Suprapubic skin (tissue), 4 donors: ENCODE measurements around the gene BHMT2.

ENCODE experiments used
- CTCF ChIP-seq, 2 donors: fragments of 200-600 bp in 1 of 2; fragments of 450-650 bp in 1 of 2; sonication (generic) in 1 of 2; IDR thresholded peaks; one replicate each; pipeline ENCODE4 v1.5.1; 2016 to 2019; ENCODE audit warnings: antibody characterized with exemption in 2 of 2, mild to moderate bottlenecking in 1 of 2, moderate library complexity in 1 of 2
- POLR2A ChIP-seq, 2 donors: fragments of 450-650 bp; IDR thresholded peaks; one replicate each; pipeline ENCODE4 v1.6.1; 2017; ENCODE audit warnings: antibody characterized with exemption in 2 of 2, mild to moderate bottlenecking in 2 of 2, moderate library complexity in 2 of 2
- POLR2AphosphoS5 ChIP-seq, 3 donors: sonication (generic); formaldehyde crosslinking; IDR thresholded peaks; one replicate each; pipeline ENCODE4 v1.6.1; 2017; ENCODE audit warnings: antibody characterized with exemption in 3 of 3

DNA sequence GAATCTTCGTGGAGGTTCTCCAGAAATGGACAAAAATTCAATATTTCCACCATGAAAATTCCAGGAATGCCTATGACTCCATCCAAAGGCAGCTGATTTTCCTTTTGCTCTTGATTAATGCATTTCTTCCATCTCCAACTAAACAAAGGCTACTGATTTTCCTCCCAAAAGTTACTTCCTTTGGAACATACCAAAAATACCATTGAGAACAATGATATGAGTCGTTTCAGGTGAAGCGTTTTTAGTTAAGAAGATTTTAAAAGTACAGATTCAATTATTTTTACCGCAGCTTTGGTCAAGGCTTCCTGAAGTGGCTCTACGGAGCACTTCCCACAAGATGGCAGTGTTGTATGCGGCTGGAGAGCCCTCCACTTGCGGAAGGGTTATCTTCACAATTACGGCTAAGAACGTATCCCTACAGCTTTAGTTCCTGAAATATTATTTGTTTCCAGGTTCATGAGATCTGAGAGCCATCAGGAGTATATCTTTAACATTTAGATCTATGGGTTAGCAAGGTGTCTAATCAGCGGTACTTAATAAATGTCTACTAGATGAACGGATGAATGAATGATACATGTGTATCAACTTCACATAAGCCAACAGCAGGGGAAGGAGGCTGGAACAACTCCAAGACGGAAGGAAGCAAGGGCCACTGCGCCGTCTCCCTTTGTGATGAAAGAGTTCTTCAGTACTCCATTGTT lies 48.6 kb upstream of the BHMT2 start:
- TF ChIP-seq CTCF (IDR thresholded peaks at IDR 0.05) (peak; percentile 40 to 68), POLR2A (IDR thresholded peaks at IDR 0.05) (no peak), POLR2AphosphoS5 (IDR thresholded peaks at IDR 0.05) (no peak)
